ENCODE data around the gene CPXM2. TPM values are rescaled to one million over a fixed set of nuclear protein-coding genes. Genes with fewer than 3 reads are reported as not detected.

CPXM2 gene
- total RNA-seq, 2 experiments from 2014 or later = not detected

- Histone ChIP-seq H3K79me2 (ENCODE audit: insufficient read depth, low read depth, low read length) (no peaks in the 10 kb centered on the region), H2AFZ (ENCODE audit: low read length) (no peak overlapping the region), H3K4me2 (ENCODE audit: low read length) (no peak overlapping the region), H3K36me3 (ENCODE audit: insufficient read depth, low read length) (no peaks in the 10 kb centered on the region), H3K9me2 (ENCODE audit: insufficient read depth, low read length) (no peaks in the 10 kb centered on the region), H3K9me3 (ENCODE audit: low read length) (no peaks in the 10 kb centered on the region), H4K20me1 (ENCODE audit: insufficient read depth, low read length) (no peaks in the 10 kb centered on the region), H3K27ac (ENCODE audit: low read depth, low read length, poor library complexity, severe bottlenecking) (no peak overlapping the region), H3K4me3 (ENCODE audit: low read depth, low read length, poor library complexity, severe bottlenecking) (no peak overlapping the region), H3K4me1 (ENCODE audit: insufficient read depth, low read length, poor library complexity, severe bottlenecking) (no peaks in the 10 kb centered on the region)
- intact Hi-C loops (cut with micrococcal nuclease; ENCODE audit: unreplicated experiment) = no loop called here
- CTCF ChIA-PET (ENCODE audit: unreplicated experiment) = no interaction called here
- no peak for DNase-seq (ENCODE audit: low spot score)
- POLR2A ChIA-PET = no interaction called here
- TF ChIP-seq EZH2phosphoT487 (IDR thresholded peaks at IDR 0.05; ENCODE audit: borderline replicate concordance, low read depth, low read length) (no peak), CTCF (conservative IDR thresholded peaks at IDR 0.05; ENCODE audit: low read length) (no peak)
- BruUV-seq (replicated peaks) = no TSS peak
Observed at GRCh38 chr10:123720536-123720935, 171.1 kb downstream of the CPXM2 start.

- ChIA-PET POLR2A (interaction anchor here (0.6 kb wide), 2 partner anchors 38 to 301 kb away, joined by 3 to 5 read pairs; no protein-coding TSS in a partner anchor), CTCF (ENCODE audit: unreplicated experiment) (interaction anchor here (0.5 kb wide), 1 partner anchor 182 kb away, joined by 4 read pairs; no protein-coding TSS in a partner anchor)
- Histone ChIP-seq H3K4me1 (ENCODE audit: insufficient read depth, low read length, poor library complexity, severe bottlenecking) (no peaks in the 10 kb centered on the region), H3K9me2 (ENCODE audit: insufficient read depth, low read length) (no peaks in the 10 kb centered on the region), H3K9me3 (ENCODE audit: low read length) (no peaks in the 10 kb centered on the region), H3K4me2 (ENCODE audit: low read length) (no peak overlapping the region), H3K4me3 (ENCODE audit: low read depth, low read length, poor library complexity, severe bottlenecking) (no peak overlapping the region), H3K36me3 (ENCODE audit: insufficient read depth, low read length) (no peaks in the 10 kb centered on the region), H3K27ac (ENCODE audit: low read depth, low read length, poor library complexity, severe bottlenecking) (no peak overlapping the region), H4K20me1 (ENCODE audit: insufficient read depth, low read length) (no peaks in the 10 kb centered on the region), H3K79me2 (ENCODE audit: insufficient read depth, low read depth, low read length) (no peaks in the 10 kb centered on the region), H2AFZ (ENCODE audit: low read length) (no peak overlapping the region)
- intact Hi-C loops (cut with micrococcal nuclease; ENCODE audit: unreplicated experiment) = no loop called here
- BruUV-seq (replicated peaks) = no TSS peak
- no peak for DNase-seq (ENCODE audit: low spot score)
- no peak for TF ChIP-seq CTCF (conservative IDR thresholded peaks at IDR 0.05; ENCODE audit: low read length)
- TF ChIP-seq EZH2phosphoT487 (IDR thresholded peaks at IDR 0.05; ENCODE audit: borderline replicate concordance, low read depth, low read length) = no peak
Observed at GRCh38 chr10:123718544-123719060, 173.0 kb downstream of the CPXM2 start.

- intact Hi-C loops (cut with micrococcal nuclease; ENCODE audit: unreplicated experiment) = no loop called here
Observed at GRCh38 chr10:123717336-123717735, 174.3 kb downstream of the CPXM2 start.

More at GRCh38 chr10:123717336-123717735, 174.3 kb downstream of the CPXM2 start:
- H3K9me2 ChIP-seq (ENCODE audit: insufficient read depth, low read length) = no peaks in the 10 kb centered on the region
- no peak overlapping the region for H3K27ac ChIP-seq (ENCODE audit: low read depth, low read length, poor library complexity, severe bottlenecking)
- no peaks in the 10 kb centered on the region for H4K20me1 ChIP-seq (ENCODE audit: insufficient read depth, low read length)
- BruUV-seq (replicated peaks) = no TSS peak
- TF ChIP-seq CTCF (conservative IDR thresholded peaks at IDR 0.05; ENCODE audit: low read length) (no peak), EZH2phosphoT487 (IDR thresholded peaks at IDR 0.05; ENCODE audit: borderline replicate concordance, low read depth, low read length) (no peak)
- no peak overlapping the region for H2AFZ ChIP-seq (ENCODE audit: low read length)
- no peaks in the 10 kb centered on the region for H3K9me3 ChIP-seq (ENCODE audit: low read length)
- H3K4me2 ChIP-seq (ENCODE audit: low read length) = no peak overlapping the region
- no peak overlapping the region for H3K4me3 ChIP-seq (ENCODE audit: low read depth, low read length, poor library complexity, severe bottlenecking)
- H3K79me2 ChIP-seq (ENCODE audit: insufficient read depth, low read depth, low read length) = no peaks in the 10 kb centered on the region
- no peaks in the 10 kb centered on the region for H3K4me1 ChIP-seq (ENCODE audit: insufficient read depth, low read length, poor library complexity, severe bottlenecking)
- ChIA-PET CTCF (ENCODE audit: unreplicated experiment) (no interaction called here), POLR2A (interaction anchor here (0.6 kb wide), 1 partner anchor 220 kb away, joined by 4 read pairs; no protein-coding TSS in a partner anchor)
- H3K36me3 ChIP-seq (ENCODE audit: insufficient read depth, low read length) = no peaks in the 10 kb centered on the region
- no peak for DNase-seq (ENCODE audit: low spot score)

All from OCI-LY7 (cell line).